ENCODE data around the gene ANKS3. TPM values are rescaled to one million over a fixed set of nuclear protein-coding genes. Genes with fewer than 3 reads are reported as not detected.

ANKS3 gene
- total RNA-seq, 2 experiments from 2014 or later, result 17.6 to 21.7 TPM

- no peaks in the 10 kb centered on the region for H3K9me2 ChIP-seq (ENCODE audit: insufficient read depth, low read length)
- H3K36me3 ChIP-seq (ENCODE audit: insufficient read depth, low read length), result no peaks in the 10 kb centered on the region
- no peak overlapping the region for H3K27ac ChIP-seq (ENCODE audit: low read depth, low read length, poor library complexity, severe bottlenecking)
- H3K4me2 ChIP-seq (ENCODE audit: low read length), result no peak overlapping the region
- TF ChIP-seq CTCF (conservative IDR thresholded peaks at IDR 0.05; ENCODE audit: low read length), result no peak
- TF ChIP-seq EZH2phosphoT487 (IDR thresholded peaks at IDR 0.05; ENCODE audit: borderline replicate concordance, low read depth, low read length), result no peak
- H3K4me1 ChIP-seq (ENCODE audit: insufficient read depth, low read length, poor library complexity, severe bottlenecking), result no peaks in the 10 kb centered on the region
- no peak overlapping the region for H3K4me3 ChIP-seq (ENCODE audit: low read depth, low read length, poor library complexity, severe bottlenecking)
- intact Hi-C loops (cut with micrococcal nuclease; ENCODE audit: unreplicated experiment), result no loop called here
- CTCF ChIA-PET (ENCODE audit: unreplicated experiment), result no interaction called here
- BruUV-seq (replicated peaks), result no TSS peak
- POLR2A ChIA-PET, result interaction anchor here (0.6 kb wide), 1 partner anchor 8 kb away, joined by 3 read pairs; no protein-coding TSS in a partner anchor
- H4K20me1 ChIP-seq (ENCODE audit: insufficient read depth, low read length), result no peaks in the 10 kb centered on the region
- no peak overlapping the region for H2AFZ ChIP-seq (ENCODE audit: low read length)
- H3K9me3 ChIP-seq (ENCODE audit: low read length), result no peaks in the 10 kb centered on the region
- no peak for DNase-seq (ENCODE audit: low spot score)
- no peaks in the 10 kb centered on the region for H3K79me2 ChIP-seq (ENCODE audit: insufficient read depth, low read depth, low read length)
Observed at GRCh38 chr16:4780235-4780634, 46.2 kb upstream of the ANKS3 start.

GRCh38 chr16:4778050-4778392 lies 44.0 kb upstream of the ANKS3 start:
- ChIA-PET POLR2A (no interaction called here), CTCF (ENCODE audit: unreplicated experiment) (no interaction called here)
- TF ChIP-seq EZH2phosphoT487 (IDR thresholded peaks at IDR 0.05; ENCODE audit: borderline replicate concordance, low read depth, low read length) (no peak), CTCF (conservative IDR thresholded peaks at IDR 0.05; ENCODE audit: low read length) (no peak)
- Histone ChIP-seq H4K20me1 (ENCODE audit: insufficient read depth, low read length) (no peaks in the 10 kb centered on the region), H3K4me3 (ENCODE audit: low read depth, low read length, poor library complexity, severe bottlenecking) (no peak overlapping the region), H3K36me3 (ENCODE audit: insufficient read depth, low read length) (no peaks in the 10 kb centered on the region), H3K9me3 (ENCODE audit: low read length) (no peaks in the 10 kb centered on the region), H3K9me2 (ENCODE audit: insufficient read depth, low read length) (no peaks in the 10 kb centered on the region), H3K79me2 (ENCODE audit: insufficient read depth, low read depth, low read length) (no peaks in the 10 kb centered on the region), H2AFZ (ENCODE audit: low read length) (no peak overlapping the region), H3K4me2 (ENCODE audit: low read length) (no peak overlapping the region), H3K4me1 (ENCODE audit: insufficient read depth, low read length, poor library complexity, severe bottlenecking) (no peaks in the 10 kb centered on the region), H3K27ac (ENCODE audit: low read depth, low read length, poor library complexity, severe bottlenecking) (no peak overlapping the region)
- intact Hi-C loops (cut with micrococcal nuclease; ENCODE audit: unreplicated experiment), result no loop called here
- no peak for DNase-seq (ENCODE audit: low spot score)
- no TSS peak for BruUV-seq (replicated peaks)

DNA sequence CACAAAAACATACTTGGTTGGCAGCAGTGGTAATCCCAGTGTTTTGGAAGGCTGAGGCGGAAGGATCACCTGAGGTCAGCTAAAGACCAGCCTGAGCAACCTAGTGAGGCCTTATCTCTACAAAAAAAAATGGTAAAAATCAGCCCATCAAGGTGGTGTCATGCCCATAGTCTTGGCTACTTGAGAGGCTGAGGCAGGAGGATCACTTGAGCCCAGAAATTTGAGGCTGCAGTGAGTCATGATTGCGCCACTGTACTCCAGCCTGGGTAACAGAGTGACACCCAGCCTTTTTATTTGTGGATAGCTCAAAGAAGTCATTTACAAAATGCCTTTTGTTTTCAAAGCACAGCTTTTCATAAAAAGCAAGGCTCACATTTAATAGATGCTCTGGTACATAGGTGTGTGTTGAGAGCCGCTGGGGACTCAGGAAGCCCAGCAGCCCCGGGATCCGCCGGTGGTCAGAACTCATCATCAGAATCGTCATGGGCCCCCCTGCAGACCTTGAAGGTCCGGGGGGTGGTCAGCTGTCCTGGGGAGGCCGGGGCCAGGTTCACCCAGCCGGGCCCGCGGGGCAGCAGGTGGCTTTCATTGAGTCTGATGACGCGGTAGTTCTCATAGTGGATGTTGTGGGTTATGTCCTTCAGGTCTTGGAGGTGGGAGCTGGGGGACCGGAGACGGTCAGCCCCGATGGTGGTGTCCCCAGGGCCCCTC lies 43.4 kb upstream of the ANKS3 start:
- H2AFZ ChIP-seq (ENCODE audit: low read length), result no peak overlapping the region
- no peaks in the 10 kb centered on the region for H3K9me2 ChIP-seq (ENCODE audit: insufficient read depth, low read length)
- ChIA-PET CTCF (ENCODE audit: unreplicated experiment) (no interaction called here), POLR2A (interaction anchor here (1.0 kb wide), 1 partner anchor 155 kb away, joined by 4 read pairs; no protein-coding TSS in a partner anchor)
- TF ChIP-seq EZH2phosphoT487 (IDR thresholded peaks at IDR 0.05; ENCODE audit: borderline replicate concordance, low read depth, low read length), result no peak
- TF ChIP-seq CTCF (conservative IDR thresholded peaks at IDR 0.05; ENCODE audit: low read length), result no peak
- intact Hi-C loops (cut with micrococcal nuclease; ENCODE audit: unreplicated experiment), result no loop called here
- no peak for DNase-seq (ENCODE audit: low spot score)
- no peak overlapping the region for H3K27ac ChIP-seq (ENCODE audit: low read depth, low read length, poor library complexity, severe bottlenecking)
- no peaks in the 10 kb centered on the region for H3K9me3 ChIP-seq (ENCODE audit: low read length)
- no peak overlapping the region for H3K4me2 ChIP-seq (ENCODE audit: low read length)
- H3K4me3 ChIP-seq (ENCODE audit: low read depth, low read length, poor library complexity, severe bottlenecking), result no peak overlapping the region
- no peaks in the 10 kb centered on the region for H4K20me1 ChIP-seq (ENCODE audit: insufficient read depth, low read length)
- H3K79me2 ChIP-seq (ENCODE audit: insufficient read depth, low read depth, low read length), result no peaks in the 10 kb centered on the region
- no TSS peak for BruUV-seq (replicated peaks)
- H3K4me1 ChIP-seq (ENCODE audit: insufficient read depth, low read length, poor library complexity, severe bottlenecking), result no peaks in the 10 kb centered on the region
- no peaks in the 10 kb centered on the region for H3K36me3 ChIP-seq (ENCODE audit: insufficient read depth, low read length)
